IMR-90 (cell line): ENCODE measurements around the gene RUNDC3A.

Source experiments
- CEBPB ChIP-seq: IDR thresholded peaks from 2 replicates; pipeline ENCODE4 v1.6.1; 2012; ENCODE audit warnings: low read depth, low read length, improper control_type of control experiment
- RFX5 ChIP-seq: IDR thresholded peaks from 2 replicates; pipeline ENCODE4 v1.8.0; 2012; ENCODE audit warnings: low read depth, mild to moderate bottlenecking, low read length, moderate library complexity
- TF ChIP-seq, protein P1 (sequence below): conservative IDR thresholded peaks from 2 replicates; pipeline ENCODE4 v1.5.1; 2012; ENCODE audit warnings: mild to moderate bottlenecking, low read depth, low read length, improper control_type of control experiment
- TF ChIP-seq, protein P2 (sequence below): fragments of 150-350 bp; IDR thresholded peaks from 2 replicates; pipeline ENCODE4 v1.6.1; 2016; ENCODE audit warnings: low read depth, mild to moderate bottlenecking, low read length, moderate library complexity, borderline replicate concordance

DNA sequence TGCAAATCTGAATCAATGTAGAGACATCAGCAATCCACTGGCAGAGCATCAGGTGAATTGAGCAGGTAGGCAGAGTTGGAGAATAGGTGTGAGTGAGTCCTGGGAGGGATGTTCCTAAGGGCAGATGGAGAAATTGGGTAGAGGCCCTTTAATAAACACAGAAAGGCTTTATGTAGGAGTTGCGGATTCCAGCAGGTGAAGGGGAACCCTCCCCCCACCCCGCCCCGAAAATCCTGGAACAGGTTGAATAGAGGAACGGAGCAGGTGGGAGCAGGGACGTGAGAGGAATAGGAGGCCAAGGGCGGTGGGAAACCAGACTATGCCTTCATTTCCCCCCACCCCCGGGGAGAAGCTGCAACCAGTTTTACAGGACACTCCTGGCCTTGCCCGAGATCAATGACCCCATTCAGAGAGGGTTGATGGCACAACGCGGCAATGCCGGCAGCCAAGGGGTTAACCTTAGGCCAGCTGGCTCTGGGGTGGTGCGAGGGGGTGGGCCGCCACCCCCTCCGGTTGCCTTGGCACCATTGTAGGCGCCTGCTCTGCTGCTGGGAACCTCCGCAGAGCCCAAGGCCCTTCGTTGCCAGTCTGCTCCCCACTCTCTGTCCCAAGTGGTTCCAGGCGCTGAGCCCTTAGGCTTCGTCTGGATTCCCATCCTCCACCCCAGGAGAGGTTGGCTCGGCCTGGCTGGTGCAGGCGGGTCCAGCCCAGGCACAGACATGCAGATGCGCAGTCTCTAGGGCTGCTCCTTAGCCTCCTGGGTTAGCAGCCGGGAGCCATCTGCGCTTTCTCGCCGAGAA, 814 bp upstream of the RUNDC3A start:
- TF ChIP-seq CEBPB (no peak), RFX5 (no peak)
- TF ChIP-seq, protein P1, sequence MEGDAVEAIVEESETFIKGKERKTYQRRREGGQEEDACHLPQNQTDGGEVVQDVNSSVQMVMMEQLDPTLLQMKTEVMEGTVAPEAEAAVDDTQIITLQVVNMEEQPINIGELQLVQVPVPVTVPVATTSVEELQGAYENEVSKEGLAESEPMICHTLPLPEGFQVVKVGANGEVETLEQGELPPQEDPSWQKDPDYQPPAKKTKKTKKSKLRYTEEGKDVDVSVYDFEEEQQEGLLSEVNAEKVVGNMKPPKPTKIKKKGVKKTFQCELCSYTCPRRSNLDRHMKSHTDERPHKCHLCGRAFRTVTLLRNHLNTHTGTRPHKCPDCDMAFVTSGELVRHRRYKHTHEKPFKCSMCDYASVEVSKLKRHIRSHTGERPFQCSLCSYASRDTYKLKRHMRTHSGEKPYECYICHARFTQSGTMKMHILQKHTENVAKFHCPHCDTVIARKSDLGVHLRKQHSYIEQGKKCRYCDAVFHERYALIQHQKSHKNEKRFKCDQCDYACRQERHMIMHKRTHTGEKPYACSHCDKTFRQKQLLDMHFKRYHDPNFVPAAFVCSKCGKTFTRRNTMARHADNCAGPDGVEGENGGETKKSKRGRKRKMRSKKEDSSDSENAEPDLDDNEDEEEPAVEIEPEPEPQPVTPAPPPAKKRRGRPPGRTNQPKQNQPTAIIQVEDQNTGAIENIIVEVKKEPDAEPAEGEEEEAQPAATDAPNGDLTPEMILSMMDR: no peak
- TF ChIP-seq, protein P2, sequence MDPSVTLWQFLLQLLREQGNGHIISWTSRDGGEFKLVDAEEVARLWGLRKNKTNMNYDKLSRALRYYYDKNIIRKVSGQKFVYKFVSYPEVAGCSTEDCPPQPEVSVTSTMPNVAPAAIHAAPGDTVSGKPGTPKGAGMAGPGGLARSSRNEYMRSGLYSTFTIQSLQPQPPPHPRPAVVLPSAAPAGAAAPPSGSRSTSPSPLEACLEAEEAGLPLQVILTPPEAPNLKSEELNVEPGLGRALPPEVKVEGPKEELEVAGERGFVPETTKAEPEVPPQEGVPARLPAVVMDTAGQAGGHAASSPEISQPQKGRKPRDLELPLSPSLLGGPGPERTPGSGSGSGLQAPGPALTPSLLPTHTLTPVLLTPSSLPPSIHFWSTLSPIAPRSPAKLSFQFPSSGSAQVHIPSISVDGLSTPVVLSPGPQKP: no peak
